Renal cortex interstitium (tissue), 11 donors: Measurements from ENCODE around the gene STK16. TPM values are rescaled to one million over a fixed set of nuclear protein-coding genes. Genes with fewer than 3 reads are reported as not detected.
"Not testable (repeated sequence)": the region's sequence is repeated elsewhere in the genome, so short reads cannot be mapped to it uniquely, and the experiment has no call there.

Experiments
- DNase-seq, 11 donors: peaks; one replicate each; pipeline ENCODE4 v3.0.0-alpha.2; 2013; ENCODE audit warnings: low read depth in 9 of 11, low spot score in 4 of 11; ENCODE audit errors: extremely low read depth in 1 of 11
- polyA plus RNA-seq, 3 donors: library from polyadenylated mRNA; unstranded; fragments of 120-200 nt; gene quantifications; one replicate each; pipeline ENCODE4 v1.2.1, GENCODE V29; 2013; ENCODE audit not compliant: insufficient read length in 3 of 3

Gene STK16
- polyA plus RNA-seq, 3 donors: 37.3 to 38.3 (median 38.1) TPM

- DNase-seq: peak; percentile 90 to 98 (median 96)
Measured at GRCh38 chr2:219279151-219279915, 34.1 kb downstream of the STK16 start, which contains the start of gene DNAJB2. TSS of gene DNAJB2 (plus strand) at chr2:219279366. CDS start at chr2:219279834, 468 bp downstream.

GRCh38 chr2:219279916-219280516 lies 34.7 kb downstream of the STK16 start:
- DNase-seq: no peak

GRCh38 chr2:219280651-219281050 lies 35.4 kb downstream of the STK16 start:
- DNase-seq: no peak

GRCh38 chr2:219281588-219281987 lies 36.3 kb downstream of the STK16 start:
- DNase-seq: no peak

- no peak for DNase-seq
Measured at GRCh38 chr2:219282375-219282774, 37.1 kb downstream of the STK16 start.

GRCh38 chr2:219282943-219283581 lies 37.8 kb downstream of the STK16 start:
- no peak for DNase-seq

GRCh38 chr2:219284501-219285372 lies 39.5 kb downstream of the STK16 start:
- no peak for DNase-seq

GRCh38 chr2:219285373-219285735 lies 40.1 kb downstream of the STK16 start:
- DNase-seq: no peak

GRCh38 chr2:219285894-219286425 lies 40.7 kb downstream of the STK16 start:
- DNase-seq: peak in 1 of 11 donors; percentile 39

- DNase-seq: no peak
Measured at GRCh38 chr2:219286436-219287115, 41.3 kb downstream of the STK16 start.

GRCh38 chr2:219287116-219287440 lies 41.8 kb downstream of the STK16 start:
- not testable (repeated sequence) for DNase-seq

GRCh38 chr2:219287580-219288265 lies 42.4 kb downstream of the STK16 start:
- no peak for DNase-seq

GRCh38 chr2:219289195-219289536 lies 43.9 kb downstream of the STK16 start:
- DNase-seq: no peak

GRCh38 chr2:219289537-219290361 lies 44.5 kb downstream of the STK16 start:
- peak in 2 of 11 donors; percentile 38 to 39 for DNase-seq

GRCh38 chr2:219290381-219291171 lies 45.3 kb downstream of the STK16 start:
- DNase-seq: no peak

GRCh38 chr2:219291394-219291793 lies 46.1 kb downstream of the STK16 start:
- no peak for DNase-seq
